HepG2 (cell line): ENCODE data around the gene GPR87.

ENCODE experiments used
- ATF1 ChIP-seq: IDR thresholded peaks from 2 replicates; pipeline ENCODE4 v1.6.1; 2016; ENCODE audit warnings: mild to moderate bottlenecking, control low read depth
- DNMT1 ChIP-seq: sonication (generic); formaldehyde crosslinking; IDR thresholded peaks from 2 replicates; pipeline ENCODE4 v1.5.1; 2020; ENCODE audit warnings: mild to moderate bottlenecking, missing genetic modification reagents
- POLR2AphosphoS5 ChIP-seq: IDR thresholded peaks from 2 replicates; pipeline ENCODE4 v1.6.1; 2012; ENCODE audit warnings: low read depth, low read length
- RBM39 ChIP-seq: fragments of 200-400 bp; formaldehyde crosslinking; IDR thresholded peaks from one replicate; pipeline ENCODE4 v1.6.1; 2018; ENCODE audit warnings: antibody characterized with exemption, mild to moderate bottlenecking, low read depth, low read length; ENCODE audit not compliant: poor library complexity, severe bottlenecking
- RXRA ChIP-seq: sonication (generic); formaldehyde crosslinking; IDR thresholded peaks from 2 replicates; pipeline ENCODE4 v1.5.1; 2020; ENCODE audit warnings: missing genetic modification reagents
- ZFP41 ChIP-seq: sonication (generic); formaldehyde crosslinking; IDR thresholded peaks from 2 replicates; pipeline ENCODE4 v1.4.0; 2020; ENCODE audit warnings: mild to moderate bottlenecking, missing genetic modification reagents, borderline replicate concordance
- ZNF331 ChIP-seq: sonication (generic); formaldehyde crosslinking; IDR thresholded peaks from 2 replicates; pipeline ENCODE4 v1.4.0; 2020; ENCODE audit warnings: missing genetic modification reagents
- ZNF570 ChIP-seq: sonication (generic); formaldehyde crosslinking; IDR thresholded peaks from 2 replicates; pipeline ENCODE4 v1.4.0; 2020; ENCODE audit warnings: mild to moderate bottlenecking, missing genetic modification reagents, borderline replicate concordance
- ZNF616 ChIP-seq: sonication (generic); formaldehyde crosslinking; IDR thresholded peaks from 2 replicates; pipeline ENCODE4 v1.5.0; 2020; ENCODE audit warnings: low read depth, mild to moderate bottlenecking, missing genetic modification reagents
- ZNF652 ChIP-seq: IDR thresholded peaks from 2 replicates; pipeline ENCODE4 v1.6.1; 2016; ENCODE audit warnings: low read depth, borderline replicate concordance
- ZSCAN20 ChIP-seq: sonication (generic); formaldehyde crosslinking; IDR thresholded peaks from 2 replicates; pipeline ENCODE4 v1.4.0; 2020; ENCODE audit warnings: missing genetic modification reagents, mild to moderate bottlenecking, borderline replicate concordance
- TF ChIP-seq, protein P1 (sequence below): sonication (generic); formaldehyde crosslinking; IDR thresholded peaks from 2 replicates; pipeline ENCODE4 v1.4.0; 2020; ENCODE audit warnings: missing genetic modification reagents, mild to moderate bottlenecking, borderline replicate concordance
- TF ChIP-seq, protein P2 (sequence below): sonication (generic); formaldehyde crosslinking; IDR thresholded peaks from 2 replicates; pipeline ENCODE4 v1.4.0; 2020; ENCODE audit warnings: missing genetic modification reagents
- TF ChIP-seq, protein P3 (sequence below): sonication (generic); formaldehyde crosslinking; IDR thresholded peaks from 2 replicates; pipeline ENCODE4 v1.4.0; 2020; ENCODE audit warnings: missing genetic modification reagents, mild to moderate bottlenecking, borderline replicate concordance

DNA sequence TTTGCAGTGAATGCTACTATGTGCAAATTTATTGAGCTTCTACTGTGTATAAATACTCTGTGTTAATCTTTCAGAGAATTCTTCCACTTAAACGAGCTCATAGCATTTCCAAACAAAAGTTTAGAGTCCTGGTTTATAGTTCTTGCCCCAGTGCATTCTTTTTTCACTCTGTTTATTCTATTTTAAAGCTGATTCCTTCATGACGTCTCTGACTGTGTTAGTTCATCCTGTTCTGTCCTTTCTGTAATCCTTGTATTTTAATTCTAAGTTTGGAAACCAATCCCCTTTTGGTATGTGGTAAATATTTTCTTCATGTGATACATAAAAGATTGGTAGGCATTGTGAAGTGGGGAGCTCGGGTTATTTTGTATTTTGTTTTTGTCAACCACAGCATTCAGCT, 57.0 kb downstream of the GPR87 start:
- no peak for TF ChIP-seq ZNF652 (CRISPR knock-in tag)
- no peak for TF ChIP-seq ZSCAN20
- TF ChIP-seq ZNF616 (CRISPR knock-in tag), result no peak
- no peak for TF ChIP-seq DNMT1 (CRISPR knock-in tag)
- TF ChIP-seq ATF1 (CRISPR knock-in tag), result no peak
- TF ChIP-seq, protein P1, sequence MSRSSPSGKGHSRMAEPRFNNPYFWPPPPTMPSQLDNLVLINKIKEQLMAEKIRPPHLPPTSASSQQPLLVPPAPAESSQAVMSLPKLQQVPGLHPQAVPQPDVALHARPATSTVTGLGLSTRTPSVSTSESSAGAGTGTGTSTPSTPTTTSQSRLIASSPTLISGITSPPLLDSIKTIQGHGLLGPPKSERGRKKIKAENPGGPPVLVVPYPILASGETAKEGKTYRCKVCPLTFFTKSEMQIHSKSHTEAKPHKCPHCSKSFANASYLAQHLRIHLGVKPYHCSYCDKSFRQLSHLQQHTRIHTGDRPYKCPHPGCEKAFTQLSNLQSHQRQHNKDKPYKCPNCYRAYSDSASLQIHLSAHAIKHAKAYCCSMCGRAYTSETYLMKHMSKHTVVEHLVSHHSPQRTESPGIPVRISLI, result no peak
- no peak for TF ChIP-seq ZNF570 (CRISPR knock-in tag)
- no peak for TF ChIP-seq ZNF331
- no peak for TF ChIP-seq ZFP41 (CRISPR knock-in tag)
- no peak for TF ChIP-seq POLR2AphosphoS5
- TF ChIP-seq, protein P2, sequence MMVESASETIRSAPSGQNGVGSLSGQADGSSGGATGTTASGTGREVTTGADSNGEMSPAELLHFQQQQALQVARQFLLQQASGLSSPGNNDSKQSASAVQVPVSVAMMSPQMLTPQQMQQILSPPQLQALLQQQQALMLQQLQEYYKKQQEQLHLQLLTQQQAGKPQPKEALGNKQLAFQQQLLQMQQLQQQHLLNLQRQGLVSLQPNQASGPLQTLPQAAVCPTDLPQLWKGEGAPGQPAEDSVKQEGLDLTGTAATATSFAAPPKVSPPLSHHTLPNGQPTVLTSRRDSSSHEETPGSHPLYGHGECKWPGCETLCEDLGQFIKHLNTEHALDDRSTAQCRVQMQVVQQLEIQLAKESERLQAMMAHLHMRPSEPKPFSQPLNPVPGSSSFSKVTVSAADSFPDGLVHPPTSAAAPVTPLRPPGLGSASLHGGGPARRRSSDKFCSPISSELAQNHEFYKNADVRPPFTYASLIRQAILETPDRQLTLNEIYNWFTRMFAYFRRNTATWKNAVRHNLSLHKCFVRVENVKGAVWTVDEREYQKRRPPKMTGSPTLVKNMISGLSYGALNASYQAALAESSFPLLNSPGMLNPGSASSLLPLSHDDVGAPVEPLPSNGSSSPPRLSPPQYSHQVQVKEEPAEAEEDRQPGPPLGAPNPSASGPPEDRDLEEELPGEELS (CRISPR knock-in tag), result no peak
- no peak for TF ChIP-seq RXRA (CRISPR knock-in tag)
- TF ChIP-seq, protein P3, sequence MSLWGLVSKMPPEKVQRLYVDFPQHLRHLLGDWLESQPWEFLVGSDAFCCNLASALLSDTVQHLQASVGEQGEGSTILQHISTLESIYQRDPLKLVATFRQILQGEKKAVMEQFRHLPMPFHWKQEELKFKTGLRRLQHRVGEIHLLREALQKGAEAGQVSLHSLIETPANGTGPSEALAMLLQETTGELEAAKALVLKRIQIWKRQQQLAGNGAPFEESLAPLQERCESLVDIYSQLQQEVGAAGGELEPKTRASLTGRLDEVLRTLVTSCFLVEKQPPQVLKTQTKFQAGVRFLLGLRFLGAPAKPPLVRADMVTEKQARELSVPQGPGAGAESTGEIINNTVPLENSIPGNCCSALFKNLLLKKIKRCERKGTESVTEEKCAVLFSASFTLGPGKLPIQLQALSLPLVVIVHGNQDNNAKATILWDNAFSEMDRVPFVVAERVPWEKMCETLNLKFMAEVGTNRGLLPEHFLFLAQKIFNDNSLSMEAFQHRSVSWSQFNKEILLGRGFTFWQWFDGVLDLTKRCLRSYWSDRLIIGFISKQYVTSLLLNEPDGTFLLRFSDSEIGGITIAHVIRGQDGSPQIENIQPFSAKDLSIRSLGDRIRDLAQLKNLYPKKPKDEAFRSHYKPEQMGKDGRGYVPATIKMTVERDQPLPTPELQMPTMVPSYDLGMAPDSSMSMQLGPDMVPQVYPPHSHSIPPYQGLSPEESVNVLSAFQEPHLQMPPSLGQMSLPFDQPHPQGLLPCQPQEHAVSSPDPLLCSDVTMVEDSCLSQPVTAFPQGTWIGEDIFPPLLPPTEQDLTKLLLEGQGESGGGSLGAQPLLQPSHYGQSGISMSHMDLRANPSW (CRISPR knock-in tag), result no peak
- no peak for TF ChIP-seq RBM39
